HCT116 (cell line): ENCODE measurements around the gene PEMT. TPM values are rescaled to one million over a fixed set of nuclear protein-coding genes. Genes with fewer than 3 reads are reported as not detected.

Experiments
- ATAC-seq: fragments of 200-7000 bp; cut with Tn5 transposase; 2 replicates; pipeline ENCODE4 v1.9.1; 2020; ENCODE audit warnings: mild to moderate bottlenecking, moderate library complexity
- BruUV-seq: library from RNA; stranded (reverse); fragments of 400-500 nt; replicated peaks from 2 replicates; lab custom pipeline; 2021; lab: Mats Ljungman, UMichigan
- CTCF ChIA-PET: fragments of 300-600 bp; sonication (Branson Sonifier 250); formaldehyde crosslinking; loops from one replicate; lab custom pipeline; 2021; ENCODE audit warnings: antibody characterized with exemption; lab: Charles Lee
- POLR2A ChIA-PET: fragments of 300-600, 350-600 bp; sonication (Branson Sonifier 250); formaldehyde crosslinking; loops from one replicate; lab custom pipeline; 2021; ENCODE audit warnings: antibody characterized with exemption; lab: Charles Lee
- RAD21 ChIA-PET, 2 experiments: fragments of 300-600 bp; sonication (Branson Sonifier 250); formaldehyde crosslinking; loops; one replicate each; lab custom pipeline; 2023; ENCODE audit warnings: low total read pairs in 2 of 2; ENCODE audit not compliant: uncharacterized antibody in 2 of 2, unreplicated experiment in 2 of 2, low non-redundant PET in 1 of 2; lab: Charles Lee
- DNase-seq: peaks from one replicate; pipeline ENCODE4 v3.0.0-alpha.2; 2010; ENCODE audit warnings: low read depth, low spot score
- H2AFZ ChIP-seq: fragments of 200-600 bp; shearing (Covaris generic), sonication (generic); 2 replicates; pipeline ENCODE4 v1.6.1; 2017; ENCODE audit warnings: low read depth, mixed run types, mixed read lengths, antibody characterized with exemption, low read length; ENCODE audit not compliant: poor library complexity, severe bottlenecking
- H3K27ac ChIP-seq: 2 replicates; pipeline ENCODE4 v1.5.1; 2012; ENCODE audit warnings: low read depth, low read length
- H3K27me3 ChIP-seq: fragments of 200-600 bp; sonication (generic); 2 replicates; pipeline ENCODE4 v1.6.1; 2016; ENCODE audit warnings: mixed run types, low read length, mixed read lengths; ENCODE audit not compliant: insufficient read depth
- H3K36me3 ChIP-seq, 2 experiments: fragments of 200-500 bp in 1 of 2; fragments of 200-600 bp in 1 of 2; sonication (Bioruptor generic) in 1 of 2; sonication (generic) in 1 of 2; 2 replicates each; pipeline versions ENCODE4 v1.5.1 to v1.6.1; 2014 to 2016; ENCODE audit warnings: low read length in 2 of 2, inconsistent platforms in 1 of 2, mixed read lengths in 1 of 2, mixed run types in 1 of 2; ENCODE audit not compliant: insufficient read depth in 2 of 2, control insufficient read depth in 1 of 2
- H3K4me1 ChIP-seq, 2 experiments: fragments of 200-600 bp in 1 of 2; sonication (generic) in 1 of 2; 2 replicates each; pipeline versions ENCODE4 v1.5.1 to v1.6.1; 2012 to 2017; ENCODE audit warnings: low read length in 2 of 2, inconsistent platforms in 1 of 2, mild to moderate bottlenecking in 1 of 2, mixed read lengths in 1 of 2, mixed run types in 1 of 2, moderate library complexity in 1 of 2; ENCODE audit not compliant: insufficient read depth in 2 of 2, control insufficient read depth in 1 of 2
- H3K4me2 ChIP-seq: fragments of 200-600 bp; sonication (generic); 2 replicates; pipeline ENCODE4 v1.6.1; 2017; ENCODE audit warnings: mixed run types, low read length, mixed read lengths
- H3K4me3 ChIP-seq, 2 experiments: fragments of 200-600 bp in 1 of 2; sonication (generic) in 1 of 2; replicated peaks in 1 of 2; 2 replicates each; pipeline ENCODE4 v1.5.1; 2011 to 2016; ENCODE audit warnings: low read length in 2 of 2, control low read depth in 1 of 2, low read depth in 1 of 2, mild to moderate bottlenecking in 1 of 2, mixed read lengths in 1 of 2, mixed run types in 1 of 2
- H3K79me2 ChIP-seq: fragments of 200-600 bp; sonication (generic); 2 replicates; pipeline ENCODE4 v1.6.1; 2017; ENCODE audit warnings: mild to moderate bottlenecking, mixed run types, low read length, moderate library complexity, mixed read lengths; ENCODE audit not compliant: insufficient read depth
- H3K9ac ChIP-seq: fragments of 200-600 bp; sonication (generic); 2 replicates; pipeline ENCODE4 v1.6.1; 2016; ENCODE audit warnings: low read length, mixed read lengths
- H3K9me2 ChIP-seq: fragments of 200-600 bp; sonication (generic), shearing (Covaris generic); 2 replicates; pipeline ENCODE4 v1.6.1; 2017; ENCODE audit warnings: mixed run types, mild to moderate bottlenecking, moderate library complexity; ENCODE audit not compliant: insufficient read depth
- H3K9me3 ChIP-seq, 2 experiments: fragments of 200-500 bp in 1 of 2; fragments of 200-600 bp in 1 of 2; sonication (Bioruptor generic) in 1 of 2; sonication (generic) in 1 of 2; 2 replicates each; pipeline ENCODE4 v1.6.1; 2014 to 2017; ENCODE audit warnings: low read length in 2 of 2, mixed read lengths in 2 of 2, inconsistent platforms in 1 of 2, low read depth in 1 of 2, mild to moderate bottlenecking in 1 of 2, mixed run types in 1 of 2, moderate library complexity in 1 of 2; ENCODE audit not compliant: control insufficient read depth in 1 of 2, insufficient read depth in 1 of 2
- H4K20me1 ChIP-seq: fragments of 200-600 bp; sonication (generic), shearing (Covaris generic); 2 replicates; pipeline ENCODE4 v1.6.1; 2017; ENCODE audit warnings: mixed run types, mild to moderate bottlenecking, moderate library complexity; ENCODE audit not compliant: insufficient read depth
- CBX3 ChIP-seq: IDR thresholded peaks from 2 replicates; pipeline ENCODE4 v1.6.1; 2012; ENCODE audit warnings: low read depth
- EGR1 ChIP-seq: IDR thresholded peaks from 2 replicates; pipeline ENCODE4 v1.6.1; 2012; ENCODE audit warnings: low read depth
- JUND ChIP-seq: IDR thresholded peaks from 2 replicates; pipeline ENCODE4 v1.6.1; 2012
- POLR2A ChIP-seq: IDR thresholded peaks from 2 replicates; pipeline ENCODE4 v1.7.0; 2011; ENCODE audit warnings: borderline replicate concordance; ENCODE audit not compliant: insufficient read depth, insufficient read length; ENCODE audit errors: extremely low read depth
- YY1 ChIP-seq: IDR thresholded peaks from 2 replicates; pipeline ENCODE4 v1.6.1; 2011; ENCODE audit warnings: low read length, low read depth, moderate library complexity, mild to moderate bottlenecking; ENCODE audit not compliant: insufficient replicate concordance; ENCODE audit errors: extremely low read depth
- ZFX ChIP-seq: fragments of 450-650 bp; IDR thresholded peaks from 2 replicates; pipeline ENCODE4 v1.6.1; 2017
- intact Hi-C: fragments of 100-400 bp; cut with micrococcal nuclease; formaldehyde crosslinking; loops from 2 replicates; pipeline ENCODE4 v1.10.0; 2022
- total RNA-seq: library from RNA; stranded (reverse); gene quantifications from one replicate; pipeline ENCODE4 v1.2.1, GENCODE V29; 2021; ENCODE audit not compliant: unreplicated experiment
- TF ChIP-seq, protein P1 (sequence below), 3 experiments: fragments of 200-600 bp in 1 of 3; sonication (generic) in 1 of 3; IDR thresholded peaks in 2 of 3; conservative IDR thresholded peaks in 1 of 3; 2 replicates each; pipeline ENCODE4 v1.5.1; 2012 to 2017; ENCODE audit warnings: low read depth in 2 of 3, low read length in 2 of 3, antibody characterized with exemption in 1 of 3, borderline replicate concordance in 1 of 3, control low read depth in 1 of 3, mild to moderate bottlenecking in 1 of 3, mixed read lengths in 1 of 3, mixed run types in 1 of 3, moderate library complexity in 1 of 3; ENCODE audit not compliant: insufficient read depth in 1 of 3

The PEMT gene
- total RNA-seq, 1 experiment from 2014 or later, result 52.1 TPM

- TF ChIP-seq, protein P1, sequence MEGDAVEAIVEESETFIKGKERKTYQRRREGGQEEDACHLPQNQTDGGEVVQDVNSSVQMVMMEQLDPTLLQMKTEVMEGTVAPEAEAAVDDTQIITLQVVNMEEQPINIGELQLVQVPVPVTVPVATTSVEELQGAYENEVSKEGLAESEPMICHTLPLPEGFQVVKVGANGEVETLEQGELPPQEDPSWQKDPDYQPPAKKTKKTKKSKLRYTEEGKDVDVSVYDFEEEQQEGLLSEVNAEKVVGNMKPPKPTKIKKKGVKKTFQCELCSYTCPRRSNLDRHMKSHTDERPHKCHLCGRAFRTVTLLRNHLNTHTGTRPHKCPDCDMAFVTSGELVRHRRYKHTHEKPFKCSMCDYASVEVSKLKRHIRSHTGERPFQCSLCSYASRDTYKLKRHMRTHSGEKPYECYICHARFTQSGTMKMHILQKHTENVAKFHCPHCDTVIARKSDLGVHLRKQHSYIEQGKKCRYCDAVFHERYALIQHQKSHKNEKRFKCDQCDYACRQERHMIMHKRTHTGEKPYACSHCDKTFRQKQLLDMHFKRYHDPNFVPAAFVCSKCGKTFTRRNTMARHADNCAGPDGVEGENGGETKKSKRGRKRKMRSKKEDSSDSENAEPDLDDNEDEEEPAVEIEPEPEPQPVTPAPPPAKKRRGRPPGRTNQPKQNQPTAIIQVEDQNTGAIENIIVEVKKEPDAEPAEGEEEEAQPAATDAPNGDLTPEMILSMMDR (IDR thresholded peaks at IDR 0.05 in 2 of 3, conservative IDR thresholded peaks at IDR 0.05 in 1 of 3; ENCODE audit: borderline replicate concordance in 1 of 3, insufficient read depth in 1 of 3, low read depth in 2 of 3, low read length in 2 of 3), result peak; percentile 74 to 94 (median 86); a peak in 5 of 6 replicates
- TF ChIP-seq CBX3, result no peak
- TF ChIP-seq POLR2A, result no peak
Observed at GRCh38 chr17:17568772-17569195, 22.7 kb downstream of the PEMT start (continued).

- POLR2A ChIA-PET, result no interaction called here
- BruUV-seq, result no TSS peak
- Histone ChIP-seq H3K9ac (no peak overlapping the region), H4K20me1 (no peaks in the 10 kb centered on the region), H3K36me3 (no peaks in the 10 kb centered on the region)
- RAD21 ChIA-PET, result interaction anchor here in 1 of 2 experiments (0.7 to 2.2 kb wide), 2 partner anchors 55 to 71 kb away, joined by 3 to 7 read pairs; no protein-coding TSS in a partner anchor
- TF ChIP-seq EGR1 (no peak), YY1 (no peak), JUND (no peak), CBX3 (no peak), ZFX (no peak)
- TF ChIP-seq, all 23 proteins: peak for 0
- DNase-seq (no peak), ATAC-seq (no peak)
- H3K4me1 ChIP-seq, result no peaks in the 10 kb centered on the region
- H3K27me3 ChIP-seq, result no peaks in the 10 kb centered on the region
- CTCF ChIA-PET, result interaction anchor here (0.7 to 2.7 kb wide), 6 partner anchors 19 to 212 kb away, joined by 3 to 20 read pairs (median 4); partner anchors contain the start of gene RASD1
- no peaks in the 10 kb centered on the region for H3K9me2 ChIP-seq
- no peak overlapping the region for H3K4me2 ChIP-seq
- intact Hi-C loops, result no loop called here
- H3K79me2 ChIP-seq, result no peaks in the 10 kb centered on the region
- H3K27ac ChIP-seq, result no peak overlapping the region
- H3K4me3 ChIP-seq, result no peak overlapping the region
- no peaks in the 10 kb centered on the region for H3K9me3 ChIP-seq
- H2AFZ ChIP-seq, result no peak overlapping the region
Observed at GRCh38 chr17:17567631-17568030, 23.9 kb downstream of the PEMT start.
